Heart left ventricle (tissue), 16 donors: Measurements from ENCODE around the gene HHIP. TPM values are rescaled to one million over a fixed set of nuclear protein-coding genes. Genes with fewer than 3 reads are reported as not detected.
A peak's percentile ranks its signal among the peaks of the same experiment; 100 is the strongest.

Source experiments
- ATAC-seq, 4 donors: fragments of 200-7000 bp; cut with Tn5 transposase; one replicate each; pipeline ENCODE4 v1.9.1; 2020 to 2022; ENCODE audit warnings: moderate library complexity in 4 of 4, mild to moderate bottlenecking in 3 of 4, moderate number of reproducible peaks in 1 of 4
- DNase-seq, 5 donors: peaks; one replicate each; pipeline ENCODE4 v3.0.0-alpha.2; 2020
- H3K27ac ChIP-seq, 12 donors: fragments of 200-600 bp; sonication (generic) in 4 of 12; one replicate each; pipeline versions ENCODE4 v1.5.0 to v1.8.0; 2016 to 2022; ENCODE audit warnings: mild to moderate bottlenecking in 2 of 12
- H3K27me3 ChIP-seq, 9 donors: fragments of 200-600 bp; sonication (generic) in 2 of 9; one replicate each; pipeline versions ENCODE4 v1.5.1 to v1.8.0; 2016 to 2022; ENCODE audit warnings: mild to moderate bottlenecking in 3 of 9
- H3K36me3 ChIP-seq, 9 donors: fragments of 200-600 bp; sonication (generic) in 2 of 9; one replicate each; pipeline versions ENCODE4 v1.5.0 to v1.8.0; 2018 to 2022; ENCODE audit warnings: mild to moderate bottlenecking in 2 of 9
- H3K4me1 ChIP-seq, 12 donors: fragments of 200-600 bp; sonication (generic) in 4 of 12; one replicate each; pipeline versions ENCODE4 v1.5.0 to v1.8.0; 2016 to 2022; ENCODE audit warnings: mild to moderate bottlenecking in 3 of 12
- H3K4me3 ChIP-seq, 12 donors: fragments of 200-600 bp; sonication (generic) in 4 of 12; one replicate each; pipeline versions ENCODE4 v1.5.0 to v1.8.0; 2017 to 2022; ENCODE audit warnings: mild to moderate bottlenecking in 9 of 12, moderate library complexity in 4 of 12
- H3K9me3 ChIP-seq, 12 donors: fragments of 200-600 bp; sonication (generic) in 4 of 12; one replicate each; pipeline versions ENCODE4 v1.5.0 to v1.8.0; 2016 to 2022; ENCODE audit warnings: mild to moderate bottlenecking in 1 of 12
- CTCF ChIP-seq, 12 donors: fragments of 200-600 bp; sonication (generic) in 4 of 12; IDR thresholded peaks; one replicate each; pipeline versions ENCODE4 v1.5.0 to v1.8.0; 2018 to 2022; ENCODE audit warnings: antibody characterized with exemption in 12 of 12, mild to moderate bottlenecking in 5 of 12
- POLR2A ChIP-seq, 2 donors: fragments of 450-650 bp; IDR thresholded peaks; one replicate each; pipeline ENCODE4 v1.6.1; 2017; ENCODE audit warnings: antibody characterized with exemption in 2 of 2, mild to moderate bottlenecking in 2 of 2, moderate library complexity in 2 of 2
- WGBS, 4 donors: extraction: QIAGEN DNeasy Blood & Tissue Kit in 2 of 4; methylation state at CpG; one replicate each; pipeline versions ENCODE4 v1.1.5 to v1.1.7; 2013 to 2018; 5-methylcytosine and 5-hydroxymethylcytosine counted together
- intact Hi-C, 10 donors: fragments of 100-400 bp; cut with DNase I; formaldehyde crosslinking; loops; one replicate each; pipeline versions ENCODE4 v1.11.1 to v1.14.2; 2022
- polyA plus RNA-seq, 2 donors: library from polyadenylated mRNA; stranded (reverse); fragments of 200-250 nt; gene quantifications; one replicate each; pipeline ENCODE4 v1.2.3, GENCODE V29; 2013
- total RNA-seq, 9 donors: library from RNA; depleted of rRNA in 2 of 9; stranded (reverse); fragments of >200 nt in 2 of 9; fragmentation: NEBNext Ultra II Directional in 3 of 9; extraction: Animal tissue kit (Norgen Biotek cat#: 25700) in 3 of 9; gene quantifications; one replicate each; pipeline versions ENCODE4 v1.1.0 to v1.2.4, GENCODE V29; 2016 to 2023
- donor health status: ischemic (EF 13 %, LVEDD 7.1; RV severe dilation, severe dysfunction).
- donor health status: healthy with polysubstance abuse.
- donor health status: DM: no; HTN: yes; CAD: no.
- donor health status: DM: no; HTN: no; CAD: no.
- donor health status: ischemic (EF 25% LVEDD 6.9; RV normal size, moderate dysfunction).
- donor health status: ischemic (EF 25% LVEDD 5.7; RV mildly dilated, moderate dysfunction).
- donor health status: healthy.
- donor health status: DM: yes; HTN: yes; CAD: no.
- donor health status: ischemic (EF 35%, LVEDD 5.7; RV mildly dilated, moderate dysfunction).
- donor health status: nonischemic (EF 11% LVEDD 7.7; RV severe dilation, severe dysfunction).
- donor health status: DM: yes; HTN: yes; CAD: no.
- donor health status: PGD.
- donor health status: ischemic (EF 29% LVEDD 5.4; RV normal size, mild dysfunction).
- donor health status: nonischemic (EF 23%, LVEDD 6.1; RV moderate dilation, normal function).

The HHIP gene
- total and polyA plus RNA-seq, 11 donors = 0.04 to 3.8 (median 0.05) TPM; not detected in 6

GRCh38 chr4:144611850-144612249 is 34.1 kb upstream of the HHIP start:
- H3K4me1 ChIP-seq = no peaks in the 10 kb centered on the region
- ATAC-seq = no peak
- H3K36me3 ChIP-seq = no peaks in the 10 kb centered on the region
- TF ChIP-seq POLR2A (IDR thresholded peaks at IDR 0.05) (no peak), CTCF (IDR thresholded peaks at IDR 0.05) (peak in 7 of 12 donors; percentile 5 to 38 (median 15))
- peaks cover 0 to 4% (median 0%) of the 10 kb centered on the region in 12 donors for H3K9me3 ChIP-seq
- no peaks in the 10 kb centered on the region for H3K27me3 ChIP-seq
- intact Hi-C loops = no loop called here
- DNase-seq = no peak
- H3K27ac ChIP-seq = no peak overlapping the region
- no peak overlapping the region for H3K4me3 ChIP-seq

- no peaks in the 10 kb centered on the region for H3K4me1 ChIP-seq
- H3K9me3 ChIP-seq = peaks cover 0 to 1% (median 0%) of the 10 kb centered on the region in 12 donors
- no peak for TF ChIP-seq CTCF (IDR thresholded peaks at IDR 0.05)
- TF ChIP-seq POLR2A (IDR thresholded peaks at IDR 0.05) = no peak
- H3K27ac ChIP-seq = no peak overlapping the region
- no peaks in the 10 kb centered on the region for H3K27me3 ChIP-seq
- H3K36me3 ChIP-seq = no peaks in the 10 kb centered on the region
- no peak for DNase-seq
- WGBS, 4 donors = 53 to 59% (median 57%) methylated on average over 3 of the region's 3 CpGs
- intact Hi-C loops = no loop called here
- H3K4me3 ChIP-seq = no peak overlapping the region
- no peak for ATAC-seq
Observed at GRCh38 chr4:144614850-144615585, 30.9 kb upstream of the HHIP start.

GRCh38 chr4:144621681-144622080 is 24.3 kb upstream of the HHIP start:
- Histone ChIP-seq H3K4me3 (no peak overlapping the region), H3K9me3 (no peaks in the 10 kb centered on the region), H3K27me3 (no peaks in the 10 kb centered on the region), H3K27ac (no peak overlapping the region), H3K36me3 (no peaks in the 10 kb centered on the region), H3K4me1 (no peaks in the 10 kb centered on the region)
- DNase-seq (no peak), ATAC-seq (no peak)
- no peak for TF ChIP-seq POLR2A (IDR thresholded peaks at IDR 0.05)
- TF ChIP-seq CTCF (IDR thresholded peaks at IDR 0.05) = no peak
- WGBS, 4 donors = 54 to 62% (median 58%) methylated on average over 3 of the region's 3 CpGs
- intact Hi-C loops = no loop called here

- WGBS, 4 donors = 17 to 25% (median 19%) methylated on average over 2 of the region's 2 CpGs
Observed at GRCh38 chr4:144627663-144628076, 18.3 kb upstream of the HHIP start.

More at GRCh38 chr4:144627663-144628076, 18.3 kb upstream of the HHIP start:
- Histone ChIP-seq H3K27me3 (peaks cover 0 to 8% (median 0%) of the 10 kb centered on the region in 9 donors), H3K4me3 (no peak overlapping the region), H3K4me1 (no peaks in the 10 kb centered on the region), H3K27ac (no peak overlapping the region), H3K36me3 (no peaks in the 10 kb centered on the region), H3K9me3 (no peaks in the 10 kb centered on the region)
- no peak for ATAC-seq
- TF ChIP-seq CTCF (IDR thresholded peaks at IDR 0.05) = no peak
- TF ChIP-seq POLR2A (IDR thresholded peaks at IDR 0.05) = no peak
- intact Hi-C loops = no loop called here
- no peak for DNase-seq
